ENCODE data around the gene PCBP3.

- TF ChIP-seq CTCF (IDR thresholded peaks at IDR 0.05) (no peak), POLR2AphosphoS5 (IDR thresholded peaks at IDR 0.05; ENCODE audit: low read depth, low read length) (no peak), SIN3A (IDR thresholded peaks at IDR 0.05; ENCODE audit: borderline replicate concordance, insufficient read depth, low read depth, low read length) (no peak), TCF7L2 (IDR thresholded peaks at IDR 0.05; ENCODE audit: low read depth, low read length) (no peak)
Observed at GRCh38 chr21:45778686-45779085, 135.2 kb downstream of the PCBP3 start.

Data from Panc1 (cell line).